ENCODE results near the gene MON1A. TPM values are rescaled to one million over a fixed set of nuclear protein-coding genes. Genes with fewer than 3 reads are reported as not detected.

Gene MON1A, protein sequence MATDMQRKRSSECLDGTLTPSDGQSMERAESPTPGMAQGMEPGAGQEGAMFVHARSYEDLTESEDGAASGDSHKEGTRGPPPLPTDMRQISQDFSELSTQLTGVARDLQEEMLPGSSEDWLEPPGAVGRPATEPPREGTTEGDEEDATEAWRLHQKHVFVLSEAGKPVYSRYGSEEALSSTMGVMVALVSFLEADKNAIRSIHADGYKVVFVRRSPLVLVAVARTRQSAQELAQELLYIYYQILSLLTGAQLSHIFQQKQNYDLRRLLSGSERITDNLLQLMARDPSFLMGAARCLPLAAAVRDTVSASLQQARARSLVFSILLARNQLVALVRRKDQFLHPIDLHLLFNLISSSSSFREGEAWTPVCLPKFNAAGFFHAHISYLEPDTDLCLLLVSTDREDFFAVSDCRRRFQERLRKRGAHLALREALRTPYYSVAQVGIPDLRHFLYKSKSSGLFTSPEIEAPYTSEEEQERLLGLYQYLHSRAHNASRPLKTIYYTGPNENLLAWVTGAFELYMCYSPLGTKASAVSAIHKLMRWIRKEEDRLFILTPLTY
- polyA plus RNA-seq (2012; ENCODE audit: missing spikeins): 2.2 TPM

DNA sequence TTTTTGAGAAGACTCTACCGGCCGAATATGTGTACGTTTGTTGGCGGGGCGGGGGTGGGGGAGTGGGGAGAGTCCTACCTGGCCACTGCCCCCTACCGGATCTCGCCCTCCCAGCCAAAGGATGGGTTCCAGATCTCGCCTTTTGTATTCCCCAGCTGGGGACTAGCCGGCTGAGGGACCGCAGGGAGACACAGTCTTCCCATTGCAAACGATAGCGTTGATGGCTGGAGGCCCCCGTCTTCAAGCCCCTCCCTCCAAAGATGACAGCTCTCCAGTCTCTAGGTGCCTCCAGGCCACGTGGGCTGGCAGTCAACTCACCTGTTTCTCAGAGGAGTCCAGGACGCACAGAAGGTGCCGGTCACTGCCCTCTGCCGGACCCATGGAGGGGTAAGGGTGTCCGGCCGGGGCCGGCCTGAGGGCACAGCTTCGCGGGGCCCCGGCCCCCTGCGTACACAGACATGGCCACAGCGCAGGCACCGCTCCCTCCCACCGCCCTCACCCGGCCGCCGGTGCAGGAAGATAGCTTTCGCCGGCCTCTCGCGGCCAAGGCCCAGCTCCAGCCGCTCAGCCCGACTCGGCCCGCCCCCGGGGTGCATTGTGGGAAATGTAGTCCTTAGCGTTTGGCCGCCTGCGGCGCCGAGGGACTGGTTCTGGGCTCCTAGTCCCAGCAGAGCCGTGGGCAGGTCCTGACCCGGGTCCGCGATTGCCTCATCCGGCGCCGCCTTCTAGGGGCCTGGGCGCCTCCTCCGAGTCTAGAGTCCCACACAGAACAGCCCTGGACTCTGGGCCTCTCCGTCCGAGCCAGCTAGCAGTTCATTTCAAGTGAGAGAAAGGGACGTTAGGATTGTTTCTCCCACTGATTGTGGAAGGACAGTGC is at the start of gene MON1A:
TSS of gene MON1A (minus strand) at position 521 of the 877 bp plus-strand sequence. CDS start 16,465 bp downstream, outside the sequence.
- DNase-seq (ENCODE audit: insufficient read length) (peak; percentile 89), FAIRE-seq (peak; percentile 81)
- TF ChIP-seq TAF1 (IDR thresholded peaks at IDR 0.05; ENCODE audit: borderline replicate concordance, low read depth, low read length): 0 out of 2 replicates have a peak, but pooled peaks have one; percentile 8
- peak; percentile 66; the same call in 1 of the 2 replicates for TF ChIP-seq POLR2A (IDR thresholded peaks at IDR 0.05; ENCODE audit: low read depth, low read length)
- TF ChIP-seq POLR2AphosphoS5 (IDR thresholded peaks at IDR 0.05; ENCODE audit: low read depth, low read length): no peak

DNA sequence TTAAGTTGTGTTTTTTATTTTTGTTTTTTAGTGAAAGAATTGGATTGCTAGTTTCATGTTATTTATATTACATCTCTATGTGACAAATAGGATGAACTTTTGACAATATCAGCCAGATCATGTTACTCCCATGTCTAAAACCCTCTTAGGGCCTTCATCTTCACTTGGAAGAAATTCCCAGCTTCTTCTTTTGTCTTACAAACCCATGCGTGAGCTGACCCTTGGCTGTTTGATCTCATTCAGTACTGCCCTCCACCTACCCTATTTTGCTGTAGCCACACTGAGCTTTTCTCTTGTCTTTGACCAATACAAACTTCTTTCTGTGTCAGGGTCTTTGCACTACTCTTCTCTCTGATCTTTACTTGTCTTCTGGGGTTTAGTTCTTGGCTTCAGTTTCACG is 47.3 kb upstream of the MON1A start:
- FAIRE-seq (no peak), DNase-seq (ENCODE audit: insufficient read length) (no peak)
- TF ChIP-seq TAF1 (IDR thresholded peaks at IDR 0.05; ENCODE audit: borderline replicate concordance, low read depth, low read length) (no peak), POLR2A (IDR thresholded peaks at IDR 0.05; ENCODE audit: low read depth, low read length) (no peak), POLR2AphosphoS5 (IDR thresholded peaks at IDR 0.05; ENCODE audit: low read depth, low read length) (no peak)

DNA sequence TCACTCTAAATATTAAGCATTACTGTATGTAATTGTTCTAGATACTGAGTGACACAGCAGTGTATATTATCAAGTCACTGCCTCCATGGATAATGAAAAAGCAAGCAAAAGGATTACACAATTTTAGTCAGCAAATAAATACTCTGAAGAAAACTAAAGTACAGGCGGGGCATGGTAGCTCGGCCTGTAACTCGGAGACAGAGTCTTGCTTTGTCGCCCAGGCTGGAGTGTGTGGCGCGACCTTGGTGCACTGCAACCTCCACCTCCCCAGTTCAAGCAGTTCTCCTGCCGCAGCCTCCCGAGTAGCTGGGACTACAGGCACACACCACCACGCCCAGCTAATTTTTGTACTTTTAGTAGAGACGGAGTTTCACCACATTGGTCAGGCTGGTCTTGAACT is 43.0 kb upstream of the MON1A start:
- TF ChIP-seq POLR2AphosphoS5 (IDR thresholded peaks at IDR 0.05; ENCODE audit: low read depth, low read length) (no peak), POLR2A (IDR thresholded peaks at IDR 0.05; ENCODE audit: low read depth, low read length) (no peak), TAF1 (IDR thresholded peaks at IDR 0.05; ENCODE audit: borderline replicate concordance, low read depth, low read length) (no peak)
- no peak for FAIRE-seq
- DNase-seq (ENCODE audit: insufficient read length): no peak

DNA sequence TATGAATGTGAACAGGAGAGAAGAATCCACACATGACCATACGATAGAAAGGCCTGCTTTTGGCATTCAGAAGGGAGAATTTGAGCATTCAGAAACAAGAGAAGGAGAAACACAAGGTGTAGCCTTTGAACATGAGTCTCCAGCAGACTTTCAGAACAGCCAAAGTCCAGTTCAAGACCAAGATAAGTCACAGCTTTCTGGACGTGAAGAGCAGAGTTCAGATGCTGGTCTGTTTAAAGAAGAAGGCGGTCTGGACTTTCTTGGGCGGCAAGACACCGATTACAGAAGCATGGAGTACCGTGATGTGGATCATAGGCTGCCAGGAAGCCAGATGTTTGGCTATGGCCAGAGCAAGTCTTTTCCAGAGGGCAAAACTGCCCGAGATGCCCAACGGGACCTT is 38.7 kb upstream of the MON1A start:
- no peak for FAIRE-seq
- DNase-seq (ENCODE audit: insufficient read length): no peak

DNA sequence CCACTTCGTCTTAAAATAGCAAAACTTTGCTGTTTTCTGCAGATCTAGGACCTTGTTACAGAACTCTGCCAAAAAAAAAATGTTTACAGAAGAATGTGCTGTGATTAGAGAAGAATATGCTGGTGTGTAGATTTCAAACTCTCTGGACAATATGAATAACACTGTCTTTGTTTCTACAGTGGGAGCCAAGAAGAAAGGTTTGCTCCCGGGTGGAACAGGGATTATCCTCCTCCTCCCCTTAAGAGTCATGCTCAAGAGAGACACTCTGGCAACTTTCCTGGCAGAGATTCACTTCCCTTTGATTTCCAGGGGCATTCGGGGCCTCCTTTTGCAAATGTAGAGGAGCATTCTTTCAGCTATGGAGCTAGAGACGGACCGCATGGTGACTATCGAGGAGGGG is 37.7 kb upstream of the MON1A start:
- no peak for TF ChIP-seq POLR2A (IDR thresholded peaks at IDR 0.05; ENCODE audit: low read depth, low read length)
- TF ChIP-seq POLR2AphosphoS5 (IDR thresholded peaks at IDR 0.05; ENCODE audit: low read depth, low read length): no peak
- no peak for TF ChIP-seq TAF1 (IDR thresholded peaks at IDR 0.05; ENCODE audit: borderline replicate concordance, low read depth, low read length)
- FAIRE-seq (no peak), DNase-seq (ENCODE audit: insufficient read length) (no peak)

More for the DNA sequence above, 38.7 kb upstream of the MON1A start:
- no peak for TF ChIP-seq POLR2A (IDR thresholded peaks at IDR 0.05; ENCODE audit: low read depth, low read length)

DNA sequence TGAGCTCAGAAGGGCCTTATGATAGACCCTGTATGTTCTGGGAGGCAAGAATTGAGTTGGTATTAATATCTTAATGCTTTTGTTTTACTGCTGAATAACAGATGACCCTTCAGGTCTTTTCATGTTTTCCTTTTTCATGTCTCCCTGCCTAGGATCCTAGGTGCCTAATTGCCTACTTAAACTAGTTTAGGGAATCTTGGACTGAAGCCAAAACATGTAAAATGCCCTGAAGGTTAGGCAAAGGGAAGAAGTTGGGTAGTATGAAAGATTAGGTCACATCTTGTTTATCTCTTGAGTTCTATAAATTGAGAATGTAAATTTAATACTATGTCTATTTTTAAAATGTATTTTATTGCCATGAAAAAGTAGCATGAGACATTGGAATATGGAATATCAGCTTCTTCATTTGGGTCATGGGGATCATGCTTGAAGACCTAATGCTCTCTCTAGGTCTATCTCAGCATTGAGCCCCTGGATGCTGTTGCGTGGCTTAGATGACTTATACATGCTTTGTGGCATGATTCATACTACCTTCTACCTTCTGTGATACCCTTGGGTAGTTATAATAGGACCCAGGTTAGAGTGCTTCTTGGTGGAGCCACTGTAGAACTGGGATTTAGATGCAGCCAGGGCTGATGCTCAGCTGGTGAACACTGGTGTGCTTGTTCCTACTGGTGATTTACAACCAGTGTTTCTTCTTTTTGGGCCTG is 36.8 kb upstream of the MON1A start:
- no peak for FAIRE-seq
- TF ChIP-seq TAF1 (IDR thresholded peaks at IDR 0.05; ENCODE audit: borderline replicate concordance, low read depth, low read length) (no peak), POLR2A (IDR thresholded peaks at IDR 0.05; ENCODE audit: low read depth, low read length) (no peak), POLR2AphosphoS5 (IDR thresholded peaks at IDR 0.05; ENCODE audit: low read depth, low read length) (no peak)
- DNase-seq (ENCODE audit: insufficient read length): no peak

DNA sequence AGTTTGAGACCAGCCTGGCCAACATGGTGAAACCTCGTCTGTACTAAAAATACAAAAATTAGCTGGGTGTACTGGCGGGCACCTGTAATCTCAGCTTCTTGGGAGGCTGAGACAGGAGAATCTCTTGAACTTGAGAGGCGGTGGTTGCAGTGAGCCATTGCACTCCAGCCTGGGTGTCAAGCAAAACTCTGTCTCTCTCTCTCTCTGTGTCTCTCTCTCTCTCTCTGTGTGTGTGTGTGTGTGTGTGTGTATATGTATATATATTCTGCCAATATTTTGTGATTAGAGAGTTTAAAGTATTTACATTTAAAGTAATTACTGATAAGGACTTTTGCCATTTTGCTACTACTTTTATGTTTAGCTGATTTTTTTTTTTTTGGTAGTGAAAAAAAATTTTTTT is 26.0 kb upstream of the MON1A start:
- TF ChIP-seq POLR2AphosphoS5 (IDR thresholded peaks at IDR 0.05; ENCODE audit: low read depth, low read length) (no peak), POLR2A (IDR thresholded peaks at IDR 0.05; ENCODE audit: low read depth, low read length) (no peak), TAF1 (IDR thresholded peaks at IDR 0.05; ENCODE audit: borderline replicate concordance, low read depth, low read length) (no peak)
- no peak for DNase-seq (ENCODE audit: insufficient read length)
- FAIRE-seq: no peak

DNA sequence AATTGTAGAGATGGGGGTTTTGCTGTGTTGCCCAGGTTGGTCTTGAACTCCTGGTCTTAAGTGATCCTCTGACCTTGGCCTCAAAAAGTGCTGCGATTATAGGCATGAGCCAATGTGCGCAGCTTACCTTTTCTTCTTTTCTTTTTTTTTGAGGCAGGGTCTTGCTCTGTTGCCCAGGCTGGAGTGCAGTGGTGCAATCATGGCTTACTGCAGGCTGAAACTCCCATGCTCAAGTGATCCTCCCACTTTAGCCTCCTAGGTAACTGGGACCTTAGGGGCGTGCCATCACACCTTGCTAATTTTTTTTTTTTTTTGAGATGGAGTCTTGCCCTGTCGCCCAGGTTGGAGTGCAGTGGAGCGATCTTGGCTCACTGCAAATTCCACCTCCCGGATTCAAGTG is 23.3 kb upstream of the MON1A start:
- no peak for DNase-seq (ENCODE audit: insufficient read length)
- FAIRE-seq: no peak
- no peak for TF ChIP-seq POLR2A (IDR thresholded peaks at IDR 0.05; ENCODE audit: low read depth, low read length)
- no peak for TF ChIP-seq POLR2AphosphoS5 (IDR thresholded peaks at IDR 0.05; ENCODE audit: low read depth, low read length)
- TF ChIP-seq TAF1 (IDR thresholded peaks at IDR 0.05; ENCODE audit: borderline replicate concordance, low read depth, low read length): no peak

DNA sequence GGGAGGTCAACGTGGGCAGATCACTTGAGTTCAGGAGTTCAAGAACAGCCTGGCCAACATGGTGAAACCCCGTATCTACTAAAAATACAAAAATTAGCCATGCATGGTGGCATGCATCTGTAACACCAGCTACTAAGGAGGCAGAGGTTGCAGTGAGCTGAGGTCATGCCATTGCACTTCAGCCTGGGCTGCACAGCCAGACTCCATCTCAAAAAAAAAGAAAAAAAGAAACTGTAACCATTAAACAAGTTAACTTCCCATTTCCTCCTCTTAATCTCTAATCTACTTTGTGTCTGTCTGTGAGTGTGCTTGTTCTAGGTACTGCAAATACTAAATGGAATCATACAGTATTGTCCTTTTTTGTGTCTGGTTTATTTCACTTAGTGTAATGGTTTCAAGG is 13.0 kb upstream of the MON1A start:
- DNase-seq (ENCODE audit: insufficient read length) (no peak), FAIRE-seq (no peak)
- TF ChIP-seq TAF1 (IDR thresholded peaks at IDR 0.05; ENCODE audit: borderline replicate concordance, low read depth, low read length): no peak

DNA sequence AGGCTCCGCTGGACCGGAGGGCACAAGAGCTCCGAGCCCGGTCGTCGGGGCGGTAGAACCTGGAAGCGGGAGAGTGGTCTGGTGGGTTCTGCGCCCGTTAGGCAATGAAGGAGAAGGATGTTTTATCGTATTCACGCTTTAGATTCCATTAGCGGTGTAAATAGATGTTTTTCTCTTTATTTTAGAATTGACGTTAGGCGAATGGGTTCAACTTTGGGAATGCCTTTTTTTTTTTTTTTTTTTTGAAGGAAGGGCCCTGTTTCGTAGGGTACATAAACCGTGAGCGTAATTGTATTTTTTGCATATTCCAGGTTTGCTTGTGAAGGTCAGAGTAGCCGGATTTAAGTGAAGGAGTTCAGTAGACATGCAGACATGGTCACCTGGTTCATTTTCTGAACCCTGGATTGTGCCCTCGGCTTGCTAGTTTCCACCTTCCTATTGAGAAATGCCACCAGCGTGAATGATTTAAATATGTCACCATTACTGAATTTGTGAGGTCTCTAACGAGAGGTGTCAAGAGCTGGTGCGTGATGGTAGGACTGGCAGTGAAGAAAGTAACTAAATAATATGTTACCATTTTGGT is 11.1 kb upstream of the MON1A start:
- FAIRE-seq (peak; percentile 67), DNase-seq (ENCODE audit: insufficient read length) (no peak)
- TF ChIP-seq TAF1 (IDR thresholded peaks at IDR 0.05; ENCODE audit: borderline replicate concordance, low read depth, low read length) (no peak), POLR2A (IDR thresholded peaks at IDR 0.05; ENCODE audit: low read depth, low read length) (no peak)
